ENCODE measurements around the gene KCNQ2.

- TF ChIP-seq CTCF (IDR thresholded peaks at IDR 0.05) (no peak), POLR2A (IDR thresholded peaks at IDR 0.05) (no peak), POLR2AphosphoS5 (IDR thresholded peaks at IDR 0.05) (no peak)
Measured at GRCh38 chr20:63488315-63489251, 16.1 kb upstream of the KCNQ2 start.

Measured in stomach (tissue), 4 donors.